K562 (cell line): ENCODE results near the gene RASSF3. TPM values are rescaled to one million over a fixed set of nuclear protein-coding genes. Genes with fewer than 3 reads are reported as not detected.

Experiments used
- ATAC-seq: fragments of 200-7000 bp; cut with Tn5 transposase; 3 replicates; pipeline ENCODE4 v1.9.1; 2020; ENCODE audit warnings: moderate library complexity
- BruUV-seq: library from RNA; stranded (reverse); fragments of 400-500 nt; replicated peaks from 2 replicates; lab custom pipeline; 2021; lab: Mats Ljungman, UMichigan
- CTCF ChIA-PET: fragments of 300-600 bp; formaldehyde crosslinking; extraction: SDS; loops from one replicate; lab custom pipeline; 2021; ENCODE audit warnings: low intra/inter-chr PET ratio; lab: Yijun Ruan, JAX
- POLR2A ChIA-PET: fragments of 300-600, 350-650 bp; sonication (Branson Sonifier 250); formaldehyde crosslinking; extraction: SDS; loops from one replicate; lab custom pipeline; 2021; ENCODE audit warnings: antibody characterized with exemption, inconsistent platforms; lab: Yijun Ruan, JAX
- DNase-seq, 4 experiments: peaks; one replicate each; pipeline versions ENCODE4 v3.0.0 to v3.0.0-alpha.2; 2011 to 2018; ENCODE audit warnings: low spot score in 3 of 4, mixed read lengths in 3 of 4; ENCODE audit errors: extremely low read depth in 1 of 4
- FAIRE-seq: peaks from 2 replicates; lab custom pipeline; 2011; peaks lifted over from hg19 to GRCh38; lab: Jason Lieb, UNC
- H2AFZ ChIP-seq: 2 replicates; pipeline ENCODE4 v1.6.0; 2011; ENCODE audit warnings: low read depth, low read length, control low read depth, inconsistent platforms
- H3K27ac ChIP-seq: fragments of 200-600 bp; 3 replicates; pipeline ENCODE4 v1.8.0; 2011; ENCODE audit warnings: low read depth, mild to moderate bottlenecking, control low read depth, inconsistent platforms, low read length, moderate library complexity, mixed read lengths; ENCODE audit errors: extremely low read depth
- H3K27me3 ChIP-seq, 2 experiments: fragments of 300-600 bp in 1 of 2; 2 replicates in 1 of 2; 3 replicates in 1 of 2; pipeline versions ENCODE4 v1.6.0 to v1.8.0; 2011; ENCODE audit warnings: inconsistent platforms in 2 of 2, low read length in 2 of 2, mild to moderate bottlenecking in 1 of 2, mixed read lengths in 1 of 2, moderate library complexity in 1 of 2; ENCODE audit not compliant: control insufficient read depth in 2 of 2, insufficient read depth in 2 of 2
- H3K36me3 ChIP-seq: fragments of 300-600 bp; 3 replicates; pipeline ENCODE4 v1.8.0; 2011; ENCODE audit warnings: mild to moderate bottlenecking, low read length, inconsistent platforms; ENCODE audit not compliant: control insufficient read depth, insufficient read depth
- H3K4me1 ChIP-seq, 2 experiments: fragments of 200-600 bp in 1 of 2; replicated peaks in 1 of 2; 2 replicates in 1 of 2; 3 replicates in 1 of 2; pipeline versions ENCODE4 v1.5.1 to v1.8.0; 2011; ENCODE audit warnings: inconsistent platforms in 2 of 2, low read length in 2 of 2, mild to moderate bottlenecking in 1 of 2, mixed read lengths in 1 of 2, moderate library complexity in 1 of 2; ENCODE audit not compliant: control insufficient read depth in 2 of 2, insufficient read depth in 2 of 2
- H3K4me2 ChIP-seq: 2 replicates; pipeline ENCODE4 v1.6.1; 2011; ENCODE audit warnings: low read length, control low read depth, inconsistent platforms, mixed read lengths; ENCODE audit not compliant: insufficient read depth
- H3K4me3 ChIP-seq: fragments of 200-600 bp; sonication (generic), shearing (Covaris generic); 2 replicates; pipeline ENCODE4 v1.5.1; 2016; ENCODE audit warnings: control low read depth, inconsistent platforms
- H3K79me2 ChIP-seq: fragments of 200-600 bp; 3 replicates; pipeline ENCODE4 v1.8.0; 2011; ENCODE audit warnings: low read length, inconsistent platforms; ENCODE audit not compliant: control insufficient read depth, insufficient read depth
- H3K9ac ChIP-seq, 2 experiments: 2 replicates each; pipeline versions ENCODE4 v1.6.0 to v1.6.1; 2011; ENCODE audit warnings: low read depth in 2 of 2, low read length in 2 of 2, control low read depth in 1 of 2, inconsistent platforms in 1 of 2, mild to moderate bottlenecking in 1 of 2, mixed read lengths in 1 of 2; ENCODE audit not compliant: insufficient read depth in 1 of 2
- H3K9me1 ChIP-seq: one replicate; pipeline ENCODE4 v1.6.0; 2011; ENCODE audit warnings: inconsistent platforms, mild to moderate bottlenecking, low read length, moderate library complexity; ENCODE audit not compliant: control insufficient read depth, insufficient read depth
- H3K9me3 ChIP-seq: replicated peaks from 2 replicates; pipeline ENCODE4 v1.5.1; 2011; ENCODE audit warnings: low read depth, low read length, inconsistent platforms; ENCODE audit not compliant: control insufficient read depth, insufficient read depth
- H4K20me1 ChIP-seq: replicated peaks from 2 replicates; pipeline ENCODE4 v1.6.1; 2011; ENCODE audit warnings: low read length, inconsistent platforms, mixed read lengths; ENCODE audit not compliant: control insufficient read depth, insufficient read depth
- CBX8 ChIP-seq: fragments of 200-600 bp; sonication (generic); IDR thresholded peaks from 2 replicates; pipeline ENCODE4 v1.6.1; 2012; ENCODE audit warnings: borderline replicate concordance, mixed run types, low read depth, mild to moderate bottlenecking, moderate library complexity, mixed read lengths, low read length, control low read depth, inconsistent platforms; ENCODE audit not compliant: poor library complexity, severe bottlenecking; ENCODE audit errors: extremely low read depth
- FOXJ2 ChIP-seq: fragments of 200-800 bp; sonication (Bioruptor generic); IDR thresholded peaks from 2 replicates; pipeline ENCODE4 v1.6.1; 2016; ENCODE audit warnings: missing genetic modification characterization, missing compliant biosample characterization
- JUN ChIP-seq, 2 experiments: sonication (generic) in 1 of 2; formaldehyde crosslinking in 1 of 2; IDR thresholded peaks; 2 replicates each; pipeline versions ENCODE4 v1.6.1 to v1.8.0; 2012 to 2022; ENCODE audit warnings: borderline replicate concordance in 2 of 2, mild to moderate bottlenecking in 2 of 2, improper control_type of control experiment in 1 of 2, low read depth in 1 of 2, low read length in 1 of 2, missing genetic modification reagents in 1 of 2
- RFX7 ChIP-seq: fragments of 250-450 bp; sonication (Bioruptor Pico); IDR thresholded peaks from 2 replicates; pipeline ENCODE4 v1.5.1; 2021; ENCODE audit warnings: mild to moderate bottlenecking
- RNF2 ChIP-seq: sonication (generic); IDR thresholded peaks from 2 replicates; pipeline ENCODE4 v1.6.1; 2016
- SP1 ChIP-seq: sonication (generic); formaldehyde crosslinking; IDR thresholded peaks from 2 replicates; pipeline ENCODE4 v1.8.1; 2022; ENCODE audit warnings: mild to moderate bottlenecking, missing genetic modification reagents
- SRSF3 ChIP-seq: fragments of 200-400 bp; formaldehyde crosslinking; IDR thresholded peaks from 2 replicates; pipeline ENCODE4 v1.6.1; 2016; ENCODE audit warnings: mild to moderate bottlenecking, low read length, moderate library complexity; ENCODE audit not compliant: insufficient read depth
- TFAM ChIP-seq: fragments of 250-450 bp; sonication (Bioruptor Pico); conservative IDR thresholded peaks from 2 replicates; pipeline ENCODE4 v1.5.0; 2021; ENCODE audit warnings: mild to moderate bottlenecking, moderate library complexity
- ZKSCAN3 ChIP-seq: fragments of 250-450 bp; sonication (Bioruptor Pico); IDR thresholded peaks from 2 replicates; pipeline ENCODE4 v1.4.0; 2020
- ZNF174 ChIP-seq: fragments of 250-450 bp; sonication (Bioruptor Pico); IDR thresholded peaks from 2 replicates; pipeline ENCODE4 v1.4.0; 2020; ENCODE audit warnings: mild to moderate bottlenecking
- ZNF408 ChIP-seq: fragments of 250-450 bp; sonication (Bioruptor Pico); IDR thresholded peaks from 2 replicates; pipeline ENCODE4 v1.4.0; 2020; ENCODE audit warnings: low read depth, mild to moderate bottlenecking, moderate library complexity
- WGBS: fragments of 100-300 bp; shearing (Covaris generic); methylation state at CpG from one replicate; pipeline ENCODE4 v1.1.6; 2016; ENCODE audit warnings: low coverage, mixed read lengths; ENCODE audit not compliant: insufficient coverage; ENCODE audit errors: missing lambda C conversion rate; 5-methylcytosine and 5-hydroxymethylcytosine counted together
- in situ Hi-C: fragments of 300-500 bp; cut with MboI; formaldehyde crosslinking; loops from 4 replicates; pipeline ENCODE4 v1.15.0; 2018; ENCODE audit warnings: inconsistent platforms, mixed read lengths
- intact Hi-C: fragments of 100-400 bp; cut with micrococcal nuclease; formaldehyde crosslinking; loops from 2 replicates; pipeline ENCODE4 v1.14.2; 2022
- polyA plus RNA-seq, 8 experiments: library from polyadenylated mRNA; depleted of rRNA in 4 of 8; stranded (reverse) in 5 of 8; unstranded in 3 of 8; fragments of >200 nt; fragmentation: Nextera tagmentation in 2 of 8; fragmentation: Illumina TruSeq in 1 of 8; extraction: Ambion mirVana in 2 of 8; extraction: Trizol in 1 of 8; gene quantifications; 2 replicates each; pipeline versions ENCODE4 v1.2.1 to v1.2.3, GENCODE V29; 2011 to 2014; ENCODE audit warnings: inconsistent platforms in 1 of 8, missing spikeins in 1 of 8
- total RNA-seq, 7 experiments: library from RNA; depleted of rRNA in 6 of 7; stranded (reverse); fragments of >200 nt in 6 of 7; fragmentation: Illumina TruSeq in 2 of 7; extraction: Trizol in 2 of 7; gene quantifications; 2 replicates each; pipeline versions ENCODE4 v1.2.1 to v1.2.3, GENCODE V29; 2011 to 2021; ENCODE audit warnings: low replicate concordance in 1 of 7

Gene RASSF3
- total and polyA plus RNA-seq, 9 of the 15 experiments (the other 6 are each of a cell fraction or from before 2014, with no cell fraction given) = 3.7 to 39.2 (median 20.2) TPM

DNA sequence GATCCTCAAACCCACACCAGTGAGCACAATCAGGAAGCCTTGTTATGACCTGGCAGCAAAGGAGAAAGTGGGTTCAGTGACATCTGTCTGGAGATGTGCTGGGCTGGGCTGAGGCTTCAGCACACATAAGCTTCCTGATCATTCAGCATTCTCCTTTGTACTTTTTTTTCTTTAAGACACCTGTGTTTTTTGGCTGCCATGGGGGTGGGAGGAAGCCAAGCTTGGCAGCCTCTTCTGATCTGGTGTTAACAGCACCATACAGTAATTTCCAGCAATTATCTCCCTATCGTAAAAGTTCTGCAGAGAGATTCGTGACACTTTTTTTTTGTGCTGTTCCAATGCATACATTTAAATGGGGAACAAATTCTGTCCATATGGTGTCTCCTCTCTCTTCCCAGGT is 38.9 kb upstream of the RASSF3 start (continued):
- TF ChIP-seq RFX7 (CRISPR knock-in tag) (no peak), ZNF174 (no peak), ZNF408 (CRISPR knock-in tag) (no peak), RNF2 (no peak), FOXJ2 (no peak), SP1 (CRISPR knock-in tag) (no peak), SRSF3 (no peak)

- ATAC-seq = no peak
- Histone ChIP-seq H3K36me3 (no peaks in the 10 kb centered on the region), H3K27me3 (no peaks in the 10 kb centered on the region), H3K27ac (no peak overlapping the region), H3K9me1 (no peaks in the 10 kb centered on the region), H3K9ac (no peak overlapping the region), H2AFZ (no peak overlapping the region), H3K79me2 (no peaks in the 10 kb centered on the region), H3K9me3 (no peaks in the 10 kb centered on the region), H3K4me3 (no peak overlapping the region), H4K20me1 (no peaks in the 10 kb centered on the region), H3K4me2 (no peak overlapping the region), H3K4me1 (peaks cover 0 to 14% of the 10 kb centered on the region in 2 experiments; a peak in 3 of 5 replicates)
- in situ Hi-C loops = no loop called here
- ChIA-PET POLR2A (interaction anchor here (0.8 kb wide), 1 partner anchor 49 kb away, joined by 3 read pairs; no protein-coding TSS in a partner anchor), CTCF (no interaction called here)
- no peak for FAIRE-seq
- TF ChIP-seq JUN (IDR thresholded peaks at IDR 0.05; ENCODE audit: borderline replicate concordance, low read depth, low read length) (no peak), JUN (CRISPR knock-in tag; IDR thresholded peaks at IDR 0.05; ENCODE audit: borderline replicate concordance) (no peak), CBX8 (no peak), TFAM (CRISPR knock-in tag) (no peak), ZKSCAN3 (CRISPR knock-in tag) (no peak)
- DNase-seq = no peak
- intact Hi-C loops = no loop called here
- no TSS peak for BruUV-seq
- WGBS = 0% methylated on average over 2 of the region's 2 CpGs
These were observed 38.1 kb upstream of the RASSF3 start for GRCh38 chr12:64572241-64572640.
